IMR-90 (cell line): ENCODE data around the gene TMC1.

Experiments
- BHLHE40 ChIP-seq: fragments of 150-350 bp; IDR thresholded peaks from 2 replicates; pipeline ENCODE4 v1.6.1; 2016; ENCODE audit warnings: mild to moderate bottlenecking, low read depth, low read length
- CEBPB ChIP-seq: IDR thresholded peaks from 2 replicates; pipeline ENCODE4 v1.6.1; 2012; ENCODE audit warnings: low read depth, low read length, improper control_type of control experiment
- CHD1 ChIP-seq: IDR thresholded peaks from 2 replicates; pipeline ENCODE4 v1.6.1; 2012; ENCODE audit warnings: low read depth, low read length, improper control_type of control experiment
- CTCF ChIP-seq: conservative IDR thresholded peaks from 2 replicates; pipeline ENCODE4 v1.5.1; 2012; ENCODE audit warnings: mild to moderate bottlenecking, low read depth, low read length, improper control_type of control experiment
- FOS ChIP-seq: fragments of 150-350 bp; IDR thresholded peaks from 2 replicates; pipeline ENCODE4 v1.6.1; 2016; ENCODE audit warnings: low read depth, low read length
- MAFK ChIP-seq: IDR thresholded peaks from 2 replicates; pipeline ENCODE4 v1.6.1; 2012; ENCODE audit warnings: low read depth, low read length, improper control_type of control experiment
- MAZ ChIP-seq: IDR thresholded peaks from 2 replicates; pipeline ENCODE4 v1.6.1; 2012; ENCODE audit warnings: low read depth, mild to moderate bottlenecking, low read length, improper control_type of control experiment, moderate library complexity, borderline replicate concordance
- MXI1 ChIP-seq: IDR thresholded peaks from 2 replicates; pipeline ENCODE4 v1.6.1; 2012; ENCODE audit warnings: low read depth, mild to moderate bottlenecking, low read length, moderate library complexity, borderline replicate concordance
- NFE2L2 ChIP-seq: fragments of 150-350 bp; IDR thresholded peaks from 2 replicates; pipeline ENCODE4 v1.6.1; 2016; ENCODE audit warnings: low read depth, mild to moderate bottlenecking, low read length
- POLR2A ChIP-seq: IDR thresholded peaks from 2 replicates; pipeline ENCODE4 v1.6.1; 2012; ENCODE audit warnings: mild to moderate bottlenecking, low read depth, low read length
- RAD21 ChIP-seq: IDR thresholded peaks from 2 replicates; pipeline ENCODE4 v1.6.1; 2012; ENCODE audit warnings: low read length, improper control_type of control experiment
- SMC3 ChIP-seq: fragments of 150-350 bp; IDR thresholded peaks from 2 replicates; pipeline ENCODE4 v1.6.1; 2016; ENCODE audit warnings: low read depth, mild to moderate bottlenecking, antibody characterized with exemption, low read length, moderate library complexity
- TF ChIP-seq, protein P1 (sequence below): fragments of 150-350 bp; IDR thresholded peaks from 2 replicates; pipeline ENCODE4 v1.6.1; 2017; ENCODE audit warnings: mild to moderate bottlenecking, antibody characterized with exemption, low read length, low read depth

DNA sequence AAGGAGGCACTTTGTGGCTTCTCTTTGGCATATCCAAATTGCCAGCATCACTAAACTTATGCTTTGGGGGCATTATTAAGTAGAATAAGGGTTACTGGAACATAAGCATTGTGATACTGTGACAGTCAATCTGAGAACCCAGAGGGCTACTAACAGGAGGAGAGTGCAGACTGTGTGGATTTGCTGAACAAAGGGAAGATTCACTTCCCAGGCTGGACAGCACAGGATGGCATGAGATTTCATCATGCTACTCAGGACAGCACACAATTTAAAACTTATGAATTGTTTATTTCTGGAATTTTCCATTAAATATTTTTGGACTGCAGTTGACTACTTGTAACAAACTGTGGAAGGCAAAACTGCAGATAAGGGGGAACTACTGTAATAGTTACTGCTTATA lies 212.5 kb downstream of the TMC1 start:
- TF ChIP-seq RAD21: no peak
- TF ChIP-seq CHD1: no peak
- no peak for TF ChIP-seq CTCF
- TF ChIP-seq POLR2A: no peak
- TF ChIP-seq FOS: no peak
- no peak for TF ChIP-seq MXI1
- TF ChIP-seq NFE2L2: no peak
- no peak for TF ChIP-seq MAZ
- TF ChIP-seq CEBPB: no peak
- no peak for TF ChIP-seq MAFK
- no peak for TF ChIP-seq BHLHE40
- TF ChIP-seq SMC3: no peak
- TF ChIP-seq, protein P1, sequence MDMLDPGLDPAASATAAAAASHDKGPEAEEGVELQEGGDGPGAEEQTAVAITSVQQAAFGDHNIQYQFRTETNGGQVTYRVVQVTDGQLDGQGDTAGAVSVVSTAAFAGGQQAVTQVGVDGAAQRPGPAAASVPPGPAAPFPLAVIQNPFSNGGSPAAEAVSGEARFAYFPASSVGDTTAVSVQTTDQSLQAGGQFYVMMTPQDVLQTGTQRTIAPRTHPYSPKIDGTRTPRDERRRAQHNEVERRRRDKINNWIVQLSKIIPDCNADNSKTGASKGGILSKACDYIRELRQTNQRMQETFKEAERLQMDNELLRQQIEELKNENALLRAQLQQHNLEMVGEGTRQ: no peak
